A549 (cell line): ENCODE measurements around the gene DIAPH1.

Experiments
- CEBPB ChIP-seq, 2 experiments: fragments of >200 bp in 1 of 2; sonication (Bioruptor Twin) in 1 of 2; formaldehyde crosslinking in 1 of 2; IDR thresholded peaks; 2 replicates each; pipeline ENCODE4 v1.6.1; 2012 to 2016
- EP300 ChIP-seq, 2 experiments: fragments of >200 bp; sonication (Bioruptor Twin); formaldehyde crosslinking; IDR thresholded peaks; 2 replicates in 1 of 2; 3 replicates in 1 of 2; pipeline ENCODE4 v1.6.1; 2016 to 2017
- HOXB13 ChIP-seq: fragments of 250-450 bp; sonication (Bioruptor Pico); IDR thresholded peaks from 2 replicates; pipeline ENCODE4 v1.5.0; 2020; ENCODE audit warnings: low read depth, mild to moderate bottlenecking, moderate library complexity
- JUNB ChIP-seq: fragments of >200 bp; sonication (Bioruptor Twin); formaldehyde crosslinking; IDR thresholded peaks from 2 replicates; pipeline ENCODE4 v1.6.1; 2016
- NR3C1 ChIP-seq: fragments of >200 bp; sonication (Bioruptor Twin); formaldehyde crosslinking; IDR thresholded peaks from 3 replicates; pipeline ENCODE4 v1.6.1; 2017
- POLR2A ChIP-seq: IDR thresholded peaks from 2 replicates; pipeline ENCODE4 v1.6.1; 2012; ENCODE audit warnings: mild to moderate bottlenecking, low read length
- RAD21 ChIP-seq, 2 experiments: fragments of >200 bp in 1 of 2; sonication (Bioruptor Twin) in 1 of 2; formaldehyde crosslinking in 1 of 2; IDR thresholded peaks in 1 of 2; conservative IDR thresholded peaks in 1 of 2; 2 replicates in 1 of 2; 3 replicates in 1 of 2; pipeline ENCODE4 v1.6.1; 2012 to 2018; ENCODE audit warnings: inconsistent platforms in 1 of 2
- REST ChIP-seq: fragments of 200-600 bp; sonication (generic); IDR thresholded peaks from 2 replicates; pipeline ENCODE4 v1.6.1; 2016; ENCODE audit warnings: antibody characterized with exemption, mild to moderate bottlenecking, moderate library complexity
- SMC3 ChIP-seq: fragments of >200 bp; sonication (Bioruptor Twin); formaldehyde crosslinking; IDR thresholded peaks from 3 replicates; pipeline ENCODE4 v1.6.1; 2018; ENCODE audit warnings: inconsistent platforms
- ZC3H11A ChIP-seq: fragments of 450-650 bp; IDR thresholded peaks from 2 replicates; pipeline ENCODE4 v1.6.1; 2014; ENCODE audit warnings: antibody characterized with exemption, mild to moderate bottlenecking
- ZFP36 ChIP-seq: fragments of 450-650 bp; IDR thresholded peaks from 2 replicates; pipeline ENCODE4 v1.6.1; 2014; ENCODE audit warnings: borderline replicate concordance; ENCODE audit not compliant: partially characterized antibody
- ZSCAN20 ChIP-seq: fragments of 250-450 bp; sonication (Bioruptor Pico); IDR thresholded peaks from 2 replicates; pipeline ENCODE4 v1.8.0; 2022; ENCODE audit warnings: mild to moderate bottlenecking, moderate library complexity
- TF ChIP-seq, protein P1 (sequence below): fragments of >200 bp; sonication (Bioruptor Twin); formaldehyde crosslinking; IDR thresholded peaks from 3 replicates; pipeline ENCODE4 v1.5.1; 2016
- TF ChIP-seq, protein P2 (sequence below): fragments of 150-350 bp; IDR thresholded peaks from 2 replicates; pipeline ENCODE4 v1.6.1; 2014; ENCODE audit warnings: low read depth, mild to moderate bottlenecking, low read length

GRCh38 chr5:141522301-141522700 is 96.5 kb downstream of the DIAPH1 start:
- TF ChIP-seq, protein P1, sequence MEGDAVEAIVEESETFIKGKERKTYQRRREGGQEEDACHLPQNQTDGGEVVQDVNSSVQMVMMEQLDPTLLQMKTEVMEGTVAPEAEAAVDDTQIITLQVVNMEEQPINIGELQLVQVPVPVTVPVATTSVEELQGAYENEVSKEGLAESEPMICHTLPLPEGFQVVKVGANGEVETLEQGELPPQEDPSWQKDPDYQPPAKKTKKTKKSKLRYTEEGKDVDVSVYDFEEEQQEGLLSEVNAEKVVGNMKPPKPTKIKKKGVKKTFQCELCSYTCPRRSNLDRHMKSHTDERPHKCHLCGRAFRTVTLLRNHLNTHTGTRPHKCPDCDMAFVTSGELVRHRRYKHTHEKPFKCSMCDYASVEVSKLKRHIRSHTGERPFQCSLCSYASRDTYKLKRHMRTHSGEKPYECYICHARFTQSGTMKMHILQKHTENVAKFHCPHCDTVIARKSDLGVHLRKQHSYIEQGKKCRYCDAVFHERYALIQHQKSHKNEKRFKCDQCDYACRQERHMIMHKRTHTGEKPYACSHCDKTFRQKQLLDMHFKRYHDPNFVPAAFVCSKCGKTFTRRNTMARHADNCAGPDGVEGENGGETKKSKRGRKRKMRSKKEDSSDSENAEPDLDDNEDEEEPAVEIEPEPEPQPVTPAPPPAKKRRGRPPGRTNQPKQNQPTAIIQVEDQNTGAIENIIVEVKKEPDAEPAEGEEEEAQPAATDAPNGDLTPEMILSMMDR = no peak
- no peak for TF ChIP-seq ZSCAN20 (CRISPR knock-in tag)
- TF ChIP-seq EP300 (IDR thresholded peaks at IDR 0.05) = no peak
- TF ChIP-seq REST = no peak
- no peak for TF ChIP-seq NR3C1
- TF ChIP-seq SMC3 = no peak
- TF ChIP-seq CEBPB (IDR thresholded peaks at IDR 0.05) = no peak
- TF ChIP-seq ZFP36 = no peak
- no peak for TF ChIP-seq POLR2A
- TF ChIP-seq HOXB13 (CRISPR knock-in tag) = no peak
- TF ChIP-seq ZC3H11A = no peak
- TF ChIP-seq, protein P2, sequence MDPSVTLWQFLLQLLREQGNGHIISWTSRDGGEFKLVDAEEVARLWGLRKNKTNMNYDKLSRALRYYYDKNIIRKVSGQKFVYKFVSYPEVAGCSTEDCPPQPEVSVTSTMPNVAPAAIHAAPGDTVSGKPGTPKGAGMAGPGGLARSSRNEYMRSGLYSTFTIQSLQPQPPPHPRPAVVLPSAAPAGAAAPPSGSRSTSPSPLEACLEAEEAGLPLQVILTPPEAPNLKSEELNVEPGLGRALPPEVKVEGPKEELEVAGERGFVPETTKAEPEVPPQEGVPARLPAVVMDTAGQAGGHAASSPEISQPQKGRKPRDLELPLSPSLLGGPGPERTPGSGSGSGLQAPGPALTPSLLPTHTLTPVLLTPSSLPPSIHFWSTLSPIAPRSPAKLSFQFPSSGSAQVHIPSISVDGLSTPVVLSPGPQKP = no peak
- no peak for TF ChIP-seq JUNB
- no peak for TF ChIP-seq RAD21 (conservative IDR thresholded peaks at IDR 0.05 in 1 of 2, IDR thresholded peaks at IDR 0.05 in 1 of 2)
